GM12878 (cell line): Measurements from ENCODE around the gene TSPAN15. TPM values are rescaled to one million over a fixed set of nuclear protein-coding genes. Genes with fewer than 3 reads are reported as not detected.

Source experiments
- ATAC-seq: fragments of 200-7000 bp; cut with Tn5 transposase; 3 replicates; pipeline ENCODE4 v1.9.1; 2020; ENCODE audit warnings: mild to moderate bottlenecking, moderate library complexity
- BruUV-seq: library from RNA; stranded (reverse); fragments of 400-500 nt; replicated peaks from 2 replicates; lab custom pipeline; 2021; lab: Mats Ljungman, UMichigan
- CTCF ChIA-PET: fragments of 300-600 bp; sonication (Branson Sonifier 250); formaldehyde crosslinking; extraction: SDS; loops from one replicate; lab custom pipeline; 2021; ENCODE audit warnings: inconsistent platforms; lab: Yijun Ruan, JAX
- POLR2A ChIA-PET: fragments of 350-600 bp; formaldehyde crosslinking; extraction: SDS; loops from one replicate; lab custom pipeline; 2021; ENCODE audit warnings: inconsistent platforms; lab: Charles Lee
- RAD21 ChIA-PET: fragments of 300-600 bp; sonication (Branson Sonifier 250); formaldehyde crosslinking; loops from one replicate; lab custom pipeline; 2023; ENCODE audit warnings: antibody characterized with exemption; ENCODE audit not compliant: unreplicated experiment; lab: Charles Lee
- SMC1A ChIA-PET: fragments of 300-600 bp; sonication (Branson Sonifier 250); formaldehyde crosslinking; loops from one replicate; lab custom pipeline; 2023; ENCODE audit not compliant: unreplicated experiment, uncharacterized antibody; lab: Charles Lee
- DNase-seq: peaks from one replicate; pipeline ENCODE4 v3.0.0-alpha.2; 2011; ENCODE audit warnings: low read depth, low spot score
- FAIRE-seq: peaks from 3 replicates; lab custom pipeline; 2011; peaks lifted over from hg19 to GRCh38; lab: Jason Lieb, UNC
- H2AFZ ChIP-seq: 2 replicates; pipeline ENCODE4 v1.6.0; 2011; ENCODE audit warnings: low read depth, low read length, control low read depth; ENCODE audit not compliant: control insufficient read depth
- H3K27ac ChIP-seq: 2 replicates; pipeline ENCODE4 v1.5.1; 2011; ENCODE audit warnings: control low read depth; ENCODE audit not compliant: control insufficient read depth, insufficient read depth
- H3K27me3 ChIP-seq, 2 experiments: replicated peaks in 1 of 2; 2 replicates each; pipeline versions ENCODE4 v1.6.0 to v1.6.1; 2011; ENCODE audit warnings: low read length in 1 of 2; ENCODE audit not compliant: control insufficient read depth in 2 of 2, insufficient read depth in 2 of 2
- H3K36me3 ChIP-seq, 2 experiments: 2 replicates each; pipeline ENCODE4 v1.5.1; 2011; ENCODE audit warnings: low read length in 1 of 2; ENCODE audit not compliant: control insufficient read depth in 2 of 2, insufficient read depth in 2 of 2
- H3K4me1 ChIP-seq: 2 replicates; pipeline ENCODE4 v1.6.1; 2011; ENCODE audit warnings: mild to moderate bottlenecking, low read length, moderate library complexity, mixed read lengths; ENCODE audit not compliant: control insufficient read depth, insufficient read depth
- H3K4me2 ChIP-seq: 2 replicates; pipeline ENCODE4 v1.6.0; 2011; ENCODE audit warnings: control low read depth; ENCODE audit not compliant: control insufficient read depth, insufficient read depth
- H3K4me3 ChIP-seq: fragments of 200-600 bp; sonication (generic); 2 replicates; pipeline ENCODE4 v1.5.1; 2016
- H3K79me2 ChIP-seq: 2 replicates; pipeline ENCODE4 v1.6.0; 2011; ENCODE audit warnings: low read length; ENCODE audit not compliant: control insufficient read depth, insufficient read depth
- H3K9ac ChIP-seq: 2 replicates; pipeline ENCODE4 v1.8.0; 2011; ENCODE audit warnings: low read length, control low read depth, mixed read lengths; ENCODE audit not compliant: control insufficient read depth, insufficient read depth
- H3K9me3 ChIP-seq: replicated peaks from 3 replicates; pipeline ENCODE4 v1.5.1; 2011; ENCODE audit warnings: mild to moderate bottlenecking, low read length; ENCODE audit not compliant: control insufficient read depth, insufficient read depth
- H4K20me1 ChIP-seq: 2 replicates; pipeline ENCODE4 v1.6.0; 2011; ENCODE audit not compliant: control insufficient read depth, insufficient read depth
- DPF2 ChIP-seq: fragments of 450-650 bp; IDR thresholded peaks from 2 replicates; pipeline ENCODE4 v1.6.1; 2017; ENCODE audit warnings: mild to moderate bottlenecking
- ETV6 ChIP-seq, 2 experiments: fragments of 450-650 bp in 1 of 2; IDR thresholded peaks in 1 of 2; conservative IDR thresholded peaks in 1 of 2; 2 replicates each; pipeline ENCODE4 v1.6.1; 2014; ENCODE audit warnings: antibody characterized with exemption in 1 of 2, borderline replicate concordance in 1 of 2, low read depth in 1 of 2, mild to moderate bottlenecking in 1 of 2, moderate library complexity in 1 of 2
- MTA2 ChIP-seq: fragments of 450-650 bp; IDR thresholded peaks from 2 replicates; pipeline ENCODE4 v1.6.1; 2016; ENCODE audit warnings: low read depth, mild to moderate bottlenecking, moderate library complexity
- NBN ChIP-seq: fragments of 450-650 bp; IDR thresholded peaks from 2 replicates; pipeline ENCODE4 v1.6.1; 2016
- PKNOX1 ChIP-seq: fragments of 450-650 bp; IDR thresholded peaks from 2 replicates; pipeline ENCODE4 v1.6.1; 2016; ENCODE audit warnings: mild to moderate bottlenecking
- POLR2A ChIP-seq: IDR thresholded peaks from 2 replicates; pipeline ENCODE4 v1.6.1; 2011; ENCODE audit warnings: low read depth, mild to moderate bottlenecking, low read length
- RAD51 ChIP-seq: fragments of 450-650 bp; IDR thresholded peaks from 2 replicates; pipeline ENCODE4 v1.6.1; 2016; ENCODE audit warnings: moderate library complexity, mild to moderate bottlenecking, inconsistent platforms
- RFX5 ChIP-seq: IDR thresholded peaks from 2 replicates; pipeline ENCODE4 v1.6.1; 2011; ENCODE audit warnings: low read depth, low read length, improper control_type of control experiment
- SMAD1 ChIP-seq: fragments of 450-650 bp; IDR thresholded peaks from 2 replicates; pipeline ENCODE4 v1.6.1; 2018; ENCODE audit warnings: mild to moderate bottlenecking, low read depth; ENCODE audit not compliant: partially characterized antibody
- SPI1 ChIP-seq: IDR thresholded peaks from 2 replicates; pipeline ENCODE4 v1.6.1; 2011; ENCODE audit warnings: low read depth, mild to moderate bottlenecking, low read length, moderate library complexity, borderline replicate concordance; ENCODE audit not compliant: insufficient read depth
- STAT1 ChIP-seq: fragments of 450-650 bp; conservative IDR thresholded peaks from 2 replicates; pipeline ENCODE4 v1.6.1; 2014; ENCODE audit warnings: antibody characterized with exemption, mild to moderate bottlenecking
- YY1 ChIP-seq: IDR thresholded peaks from 2 replicates; pipeline ENCODE4 v1.6.1; 2011; ENCODE audit warnings: low read depth, mild to moderate bottlenecking, low read length
- ZBTB33 ChIP-seq: fragments of 450-650 bp; IDR thresholded peaks from 2 replicates; pipeline ENCODE4 v1.6.1; 2017; ENCODE audit warnings: mild to moderate bottlenecking
- ZNF207 ChIP-seq: fragments of 450-650 bp; IDR thresholded peaks from 2 replicates; pipeline ENCODE4 v1.6.1; 2014; ENCODE audit warnings: antibody characterized with exemption, mild to moderate bottlenecking, borderline replicate concordance
- ZNF24 ChIP-seq: fragments of 450-650 bp; IDR thresholded peaks from 2 replicates; pipeline ENCODE4 v1.6.1; 2017; ENCODE audit warnings: antibody characterized with exemption, mild to moderate bottlenecking
- ZNF622 ChIP-seq: fragments of 450-650 bp; IDR thresholded peaks from 2 replicates; pipeline ENCODE4 v1.6.1; 2017; ENCODE audit warnings: mild to moderate bottlenecking, inconsistent platforms
- WGBS: methylation state at CpG from one replicate; pipeline ENCODE4 v1.1.6; 2016; ENCODE audit warnings: low lambda C conversion rate; ENCODE audit not compliant: insufficient replicate concordance, insufficient coverage; ENCODE audit errors: missing lambda C conversion rate; 5-methylcytosine and 5-hydroxymethylcytosine counted together
- in situ Hi-C: fragments of 300-500 bp; cut with MboI; formaldehyde crosslinking; loops from 9 replicates; pipeline ENCODE4 v1.14.3; 2018; ENCODE audit warnings: mixed read lengths
- intact Hi-C: fragments of 100-400 bp; cut with micrococcal nuclease; formaldehyde crosslinking; loops from one replicate; pipeline ENCODE4 v1.14.2; 2022; ENCODE audit not compliant: unreplicated experiment
- polyA plus RNA-seq, 11 experiments: library from polyadenylated mRNA; depleted of rRNA in 4 of 11; unstranded in 6 of 11; stranded (reverse) in 5 of 11; fragments of >200 nt; fragmentation: Nextera tagmentation in 4 of 11; fragmentation: Illumina TruSeq in 1 of 11; extraction: Ambion mirVana in 4 of 11; extraction: Trizol in 1 of 11; gene quantifications; 1 replicate in 1 of 11; 2 replicates in 10 of 11; pipeline versions ENCODE4 v1.2.1 to v1.2.3, GENCODE V29; 2011 to 2016; ENCODE audit warnings: inconsistent platforms in 2 of 11, missing spikeins in 2 of 11, low read depth in 1 of 11
- total RNA-seq, 4 experiments: library from RNA; depleted of rRNA in 3 of 4; stranded (reverse); fragments of >200 nt in 3 of 4; fragmentation: Illumina TruSeq in 1 of 4; extraction: Trizol in 1 of 4; gene quantifications; 2 replicates each; pipeline versions ENCODE4 v1.2.1 to v1.2.3, GENCODE V29; 2013 to 2021

TSPAN15 gene
- total and polyA plus RNA-seq, 10 of the 15 experiments (the other 5 are each of a cell fraction or from before 2014, with no cell fraction given), result 1.3 to 8.5 (median 2.4) TPM; not detected in 2

GRCh38 chr10:69408318-69409175 is 42.7 kb upstream of the TSPAN15 start (continued):
- TF ChIP-seq ZNF622 (no peak), ZNF207 (0 out of 2 replicates have a peak, but pooled peaks have one; percentile 35), RFX5 (no peak), SMAD1 (no peak), YY1 (peak; percentile 62; the same call in 1 of the 2 replicates), MTA2 (peak; percentile 18; the same call in 1 of the 2 replicates), POLR2A (peak; percentile 78), NBN (peak; percentile 58; the same call in 1 of the 2 replicates), ETV6 (conservative IDR thresholded peaks at IDR 0.05 in 1 of 2, IDR thresholded peaks at IDR 0.05 in 1 of 2; ENCODE audit: borderline replicate concordance in 1 of 2, low read depth in 1 of 2) (no peak), DPF2 (peak; percentile 36; the same call in 1 of the 2 replicates), STAT1 (0 out of 2 replicates have a peak, but pooled peaks have one; percentile 33)

- Histone ChIP-seq H3K9me3 (no peaks in the 10 kb centered on the region), H3K79me2 (no peaks in the 10 kb centered on the region), H3K9ac (peak overlapping the region; percentile 54; the same call in 1 of the 2 replicates), H2AFZ (peak overlapping the region; percentile 83), H3K27me3 (no peaks in the 10 kb centered on the region), H3K36me3 (no peaks in the 10 kb centered on the region; a peak in 1 of 4 replicates), H3K4me1 (peaks cover 16% of the 10 kb centered on the region), H3K27ac (no peak overlapping the region), H3K4me3 (peak overlapping the region; percentile 10; the same call in 1 of the 2 replicates), H4K20me1 (no peaks in the 10 kb centered on the region), H3K4me2 (peak overlapping the region; percentile 55)
- intact Hi-C loops, result loop anchor here (5.0 kb wide), 1 partner anchor 228 kb away; no protein-coding TSS in a partner anchor
- ATAC-seq, result no peak
- FAIRE-seq, result no peak
- 26% methylated on average over 7 of the region's 7 CpGs for WGBS
- in situ Hi-C loops, result loop anchor here (10.0 kb wide), 1 partner anchor 414 kb away; no protein-coding TSS in a partner anchor
- POLR2A ChIA-PET, result no interaction called here
- BruUV-seq, result no TSS peak
- DNase-seq, result no peak
- SMC1A ChIA-PET, result interaction anchor here (1.5 to 2.1 kb wide), 2 partner anchors 167 to 180 kb away, joined by 6 read pairs; no protein-coding TSS in a partner anchor
- CTCF ChIA-PET, result interaction anchor here (1.0 to 2.7 kb wide), 13 partner anchors 9 to 421 kb away, joined by 3 to 32 read pairs (median 6); no protein-coding TSS in a partner anchor
- RAD21 ChIA-PET, result interaction anchor here (1.3 to 2.2 kb wide), 2 partner anchors 100 to 174 kb away, joined by 5 to 8 read pairs; no protein-coding TSS in a partner anchor
- TF ChIP-seq ZNF24, result no peak
- peak; percentile 5; the same call in 1 of the 2 replicates for TF ChIP-seq PKNOX1
- peak; percentile 56 for TF ChIP-seq RAD51
- no peak for TF ChIP-seq ZBTB33
- TF ChIP-seq SPI1, result no peak
These were observed 42.1 kb upstream of the TSPAN15 start for GRCh38 chr10:69409176-69409495.
